ENCODE measurements around the gene CRISPLD2.

The CRISPLD2 gene

DNA sequence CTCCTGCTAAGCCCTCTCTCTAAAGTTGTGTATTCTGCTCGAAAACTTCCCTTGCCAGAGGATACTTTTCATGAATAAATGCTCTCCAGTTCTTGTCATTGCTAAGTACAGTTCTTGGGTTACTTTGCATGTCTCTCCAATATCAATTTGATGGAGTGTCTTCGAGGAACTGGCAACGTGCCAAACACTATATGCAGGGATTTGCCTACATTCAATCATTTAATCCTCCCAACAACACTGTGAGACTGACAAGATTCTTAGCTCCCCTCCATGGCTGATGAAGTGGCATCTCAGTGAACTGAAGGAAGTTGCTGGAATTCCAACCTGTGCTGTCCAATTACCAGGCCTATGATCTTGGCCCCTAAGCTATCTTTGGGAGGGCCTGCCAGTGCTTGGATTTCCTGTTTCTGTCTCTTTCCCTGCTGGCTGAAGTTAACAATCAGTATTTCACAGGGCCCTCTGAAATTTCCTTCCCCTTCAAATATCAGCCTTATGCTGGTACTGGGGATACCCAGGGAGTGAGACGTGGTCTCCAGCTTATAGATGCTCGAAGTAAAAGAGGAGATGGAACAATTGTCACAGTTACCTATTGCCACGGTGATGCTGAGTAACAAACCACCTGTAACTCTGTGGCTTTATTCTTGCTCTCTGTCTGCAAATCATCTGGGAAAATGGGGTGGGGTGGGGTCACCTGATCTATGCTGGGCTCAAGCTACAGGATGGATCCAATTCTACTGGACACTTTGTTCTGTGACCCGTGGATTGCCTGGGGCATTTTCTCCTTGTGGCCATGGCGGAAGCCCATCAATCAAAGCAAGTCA, 19.4 kb upstream of the CRISPLD2 start:
- no peak for DNase-seq (ENCODE audit: low spot score)

DNA sequence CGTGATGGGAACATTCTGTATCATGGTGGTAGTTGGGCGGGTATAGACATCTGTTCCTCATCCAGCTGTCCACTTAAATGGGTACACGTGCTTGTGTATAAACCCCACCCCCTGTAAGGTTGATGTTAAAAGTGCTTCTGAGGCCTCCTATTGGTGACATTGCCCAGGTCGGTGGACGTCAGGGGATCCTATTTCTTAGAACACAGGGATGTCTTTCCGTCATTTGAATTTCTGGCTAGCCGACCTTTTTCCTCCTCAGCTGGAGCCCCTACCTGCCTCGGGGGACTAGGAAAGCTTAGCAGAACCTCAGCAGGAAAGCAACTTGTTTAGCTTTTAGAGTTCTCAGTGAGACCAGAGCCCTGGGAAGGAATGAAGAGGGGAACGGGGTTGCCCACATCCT, 16.6 kb upstream of the CRISPLD2 start:
- DNase-seq (ENCODE audit: low spot score) = no peak

DNA sequence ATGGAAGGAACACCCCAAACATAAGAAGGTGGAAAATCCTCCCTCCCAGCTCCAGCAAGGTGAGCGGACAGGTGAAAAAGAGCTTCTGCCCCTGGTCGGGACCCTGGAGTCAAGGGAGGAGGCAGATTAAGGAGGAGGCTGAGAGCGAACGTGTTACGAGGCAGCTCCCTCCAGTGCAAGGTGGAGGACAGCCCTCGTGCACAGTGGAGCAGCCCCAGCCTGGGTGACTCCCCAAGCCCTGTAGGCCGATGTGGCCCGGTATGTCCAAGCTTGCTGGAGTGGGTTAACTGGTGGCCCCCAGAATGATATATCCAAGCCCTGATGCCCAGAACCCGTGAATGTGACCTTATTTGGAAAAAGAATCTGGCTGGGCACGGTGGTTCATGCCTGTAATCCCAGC, 15.5 kb upstream of the CRISPLD2 start:
- DNase-seq (ENCODE audit: low spot score) = no peak

DNA sequence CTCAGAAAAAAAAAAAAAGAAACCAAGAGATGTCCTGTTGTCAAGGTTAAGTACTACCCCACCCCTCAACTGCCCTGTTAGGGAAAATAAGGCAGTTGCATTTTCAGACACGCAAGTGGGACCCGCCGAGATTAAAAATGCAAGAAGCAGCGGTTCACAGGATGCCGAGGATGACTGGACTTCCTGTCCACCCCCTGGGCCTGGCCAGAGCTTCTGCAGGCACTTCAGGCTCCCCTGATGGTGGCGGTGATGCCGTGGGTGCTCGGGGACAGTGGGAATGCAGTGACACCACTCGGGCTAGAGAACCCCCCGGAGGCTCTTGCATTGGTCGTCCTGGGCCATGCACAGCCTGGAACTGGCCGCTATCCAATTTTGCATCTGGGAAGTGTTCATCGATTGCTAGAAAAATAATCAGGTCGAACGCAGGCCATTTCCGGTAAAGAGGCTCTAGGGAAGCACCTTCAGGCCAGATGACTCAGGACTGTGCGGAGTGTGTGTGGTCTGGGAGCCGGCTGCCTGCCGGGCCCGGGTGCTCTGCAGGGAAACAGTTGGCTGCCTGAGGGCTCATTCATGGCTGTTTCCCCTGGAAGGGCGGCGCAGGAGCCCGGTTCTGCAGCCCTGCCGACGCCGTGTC, 13.4 kb upstream of the CRISPLD2 start:
- peak; percentile 89 for DNase-seq (ENCODE audit: low spot score)

DNA sequence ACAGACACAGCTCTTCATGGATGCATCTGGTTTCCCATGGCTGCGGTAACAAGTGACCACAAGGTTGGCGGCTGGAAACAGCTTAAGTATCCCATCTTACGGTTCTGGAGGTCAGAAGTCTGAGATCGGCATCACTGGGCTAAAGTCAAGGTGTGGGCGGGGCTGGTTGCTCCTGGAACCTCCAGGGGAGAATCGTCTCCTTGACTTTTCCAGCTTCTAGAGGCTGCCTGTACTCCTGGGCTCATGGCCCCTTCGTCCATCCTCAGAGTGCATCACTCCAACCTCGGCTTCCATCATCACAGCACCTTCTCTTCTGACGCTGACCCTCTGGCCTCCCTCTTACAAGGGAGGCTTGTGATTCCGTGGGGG, 12.9 kb upstream of the CRISPLD2 start:
- DNase-seq (ENCODE audit: low spot score) = no peak

DNA sequence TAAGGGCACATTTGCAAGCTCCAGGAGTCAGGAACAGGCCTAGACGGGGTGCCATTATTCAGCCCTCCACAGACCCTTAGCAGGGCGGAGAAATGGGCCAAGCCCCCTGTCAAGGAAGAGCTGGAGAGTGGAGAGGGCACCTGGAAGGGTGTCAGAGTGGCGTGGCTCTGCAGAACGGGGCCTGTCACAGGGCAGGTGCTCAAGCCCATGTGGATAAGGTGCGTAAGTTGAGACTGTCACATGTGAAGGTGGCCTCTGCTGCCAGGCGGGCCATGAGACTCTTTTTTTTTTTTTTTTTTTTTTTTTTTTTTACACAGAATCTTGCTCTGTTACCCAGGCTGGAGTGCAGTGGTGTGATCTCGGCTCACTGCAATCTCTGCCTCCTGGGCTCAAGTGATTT, 12.0 kb upstream of the CRISPLD2 start:
- DNase-seq (ENCODE audit: low spot score) = no peak

DNA sequence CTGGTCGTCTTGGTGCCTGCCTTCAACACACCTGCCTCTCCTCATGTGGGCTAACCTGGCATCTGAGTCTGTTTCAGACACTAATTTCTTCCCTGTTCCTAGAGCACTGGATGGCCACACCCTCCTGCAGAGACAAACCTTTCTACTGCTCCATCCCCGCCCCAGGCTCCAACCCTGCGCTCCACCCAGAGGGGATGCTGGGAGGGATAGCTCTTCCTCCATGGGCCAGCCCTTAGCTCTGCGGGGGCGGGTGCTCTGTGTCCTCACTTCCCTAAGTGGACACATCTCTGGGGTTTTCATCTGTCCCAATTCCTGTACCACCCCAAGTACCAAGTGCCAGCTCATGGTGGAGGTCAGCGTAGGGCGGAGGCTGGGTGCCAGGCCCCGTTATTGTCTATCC, 11.0 kb upstream of the CRISPLD2 start:
- no peak for DNase-seq (ENCODE audit: low spot score)

DNA sequence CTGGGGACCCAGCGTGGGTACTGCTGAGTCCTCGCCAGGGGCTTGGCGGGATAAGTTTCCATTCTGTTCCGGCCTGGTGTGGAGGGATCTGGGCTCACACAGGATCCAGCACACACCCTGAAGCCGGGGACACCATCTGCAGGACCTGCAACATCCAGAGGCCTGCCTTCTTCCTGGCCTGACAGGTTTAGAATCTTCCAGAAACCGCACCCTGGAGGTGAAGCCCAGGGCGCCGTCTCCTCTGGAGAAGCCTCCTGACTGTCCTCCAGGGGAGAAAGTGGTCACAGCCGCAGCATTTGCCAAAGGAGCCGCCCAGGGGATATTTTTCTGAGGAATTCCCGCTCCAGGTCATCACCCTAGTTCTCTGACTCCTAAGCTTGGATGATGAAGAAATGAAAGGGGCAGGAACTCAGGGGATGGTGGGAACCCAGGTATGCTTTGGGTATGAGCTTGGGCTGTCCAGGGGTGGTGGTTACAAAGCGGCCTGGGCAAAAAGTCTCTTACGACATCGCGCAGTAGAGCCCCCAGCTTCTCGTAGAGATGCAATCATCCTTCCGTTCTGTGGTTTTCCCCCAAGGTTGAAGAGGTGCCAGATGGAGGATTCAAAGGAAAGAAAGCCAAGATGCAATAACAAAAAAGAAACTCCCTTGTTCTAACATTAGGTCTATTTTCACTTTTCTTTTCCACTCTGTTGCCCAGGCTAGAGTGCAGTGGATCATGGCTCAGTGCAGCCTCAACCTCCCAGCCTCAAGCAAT, 9.1 kb upstream of the CRISPLD2 start:
- DNase-seq (ENCODE audit: low spot score) = peak; percentile 34

DNA sequence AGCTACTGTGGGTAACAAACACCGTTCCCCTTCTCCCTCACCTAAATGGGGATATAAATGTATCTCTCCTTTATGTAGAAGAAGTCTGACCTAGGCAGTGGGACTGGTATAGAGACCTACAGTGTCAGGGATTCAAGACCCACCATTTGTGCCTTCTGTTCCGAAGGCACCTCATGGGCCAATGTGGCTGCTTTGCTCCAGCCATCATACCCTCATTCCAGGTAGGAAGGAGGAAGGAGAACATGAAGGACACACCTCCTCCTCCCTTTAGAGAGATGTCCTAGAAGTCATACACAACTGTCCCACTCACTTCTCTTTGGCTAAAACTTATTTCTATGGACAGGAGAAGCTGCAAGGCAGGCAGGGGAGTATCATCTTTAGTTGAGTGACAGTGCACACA, 8.3 kb upstream of the CRISPLD2 start:
- DNase-seq (ENCODE audit: low spot score) = no peak

DNA sequence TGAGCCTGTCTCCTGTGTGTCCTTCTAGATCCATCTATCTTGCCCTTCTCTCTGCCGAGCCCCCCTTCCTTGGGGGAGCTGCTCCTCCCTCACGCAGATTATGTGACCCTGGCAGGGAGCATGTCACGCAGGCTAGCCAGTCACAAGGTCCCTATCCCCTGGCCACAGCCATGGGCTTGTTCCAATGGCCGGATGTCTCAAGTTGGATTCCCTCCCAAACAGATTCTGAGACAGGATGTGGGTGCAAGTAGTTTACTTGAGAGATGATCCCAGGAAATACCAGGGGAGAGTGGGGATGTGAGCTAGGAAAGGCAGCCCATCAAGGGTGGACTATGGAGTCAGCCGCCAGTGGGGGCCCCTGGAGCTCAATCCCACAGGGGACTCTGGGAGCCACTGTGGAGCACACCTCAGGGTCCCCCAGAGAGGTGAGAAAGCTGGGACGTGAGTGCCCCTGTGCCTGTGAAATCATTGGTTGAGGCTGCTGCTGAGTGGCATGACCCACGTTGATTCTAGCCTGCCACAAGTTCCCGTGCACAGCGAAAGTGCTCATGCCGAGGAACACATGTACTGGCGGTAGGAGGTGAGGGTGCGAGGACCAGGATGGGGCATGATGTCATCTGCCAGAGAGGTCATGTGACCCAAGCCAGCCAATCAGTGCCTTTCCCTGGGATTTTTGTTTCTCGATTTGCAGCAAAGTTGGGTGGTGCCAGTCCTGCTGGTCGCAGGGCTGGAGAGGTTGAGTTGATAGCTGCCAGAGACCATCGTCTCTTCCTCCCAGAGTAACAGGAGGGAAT, 6.4 kb upstream of the CRISPLD2 start:
- DNase-seq (ENCODE audit: low spot score) = no peak

DNA sequence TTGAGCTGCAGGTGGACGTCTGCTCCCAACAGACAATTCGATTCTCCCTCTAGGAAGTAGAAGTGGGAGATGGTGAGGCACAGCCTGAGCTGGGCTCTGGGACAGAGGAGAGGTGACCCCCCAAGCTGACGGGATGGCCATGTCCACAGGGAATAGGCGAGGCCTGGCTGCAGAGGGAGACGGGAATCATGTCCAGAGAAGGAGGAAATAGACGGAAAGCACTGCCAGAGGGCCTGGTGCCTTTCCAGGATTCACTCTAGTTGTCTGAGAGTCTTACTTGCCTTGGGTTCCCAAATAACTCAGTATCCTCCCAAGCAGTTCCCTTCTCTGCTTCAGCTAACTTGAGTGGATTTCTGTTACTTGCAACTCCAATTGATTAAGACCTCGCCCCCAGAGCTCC, 4.3 kb upstream of the CRISPLD2 start:
- no peak for DNase-seq (ENCODE audit: low spot score)

DNA sequence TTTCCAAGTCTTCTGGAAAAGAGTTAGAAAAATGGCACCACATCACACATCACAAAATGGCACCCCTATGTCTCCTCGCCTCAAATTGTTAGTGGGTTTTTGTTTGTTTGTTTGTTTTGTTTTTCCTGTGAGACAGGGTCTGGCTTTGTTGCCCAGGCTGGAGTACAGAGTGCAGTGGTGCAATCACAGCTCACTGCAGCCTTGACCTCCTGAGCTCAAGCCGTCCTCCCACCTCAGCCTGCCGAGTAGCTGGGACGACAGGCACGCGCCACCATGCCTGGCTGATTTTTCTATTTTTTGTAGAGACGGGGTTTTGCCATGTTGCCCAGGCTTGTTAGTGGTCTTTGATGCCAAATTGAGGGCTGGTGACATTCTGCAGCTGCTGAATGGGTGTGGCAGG, 3.8 kb upstream of the CRISPLD2 start:
- DNase-seq (ENCODE audit: low spot score) = no peak

DNA sequence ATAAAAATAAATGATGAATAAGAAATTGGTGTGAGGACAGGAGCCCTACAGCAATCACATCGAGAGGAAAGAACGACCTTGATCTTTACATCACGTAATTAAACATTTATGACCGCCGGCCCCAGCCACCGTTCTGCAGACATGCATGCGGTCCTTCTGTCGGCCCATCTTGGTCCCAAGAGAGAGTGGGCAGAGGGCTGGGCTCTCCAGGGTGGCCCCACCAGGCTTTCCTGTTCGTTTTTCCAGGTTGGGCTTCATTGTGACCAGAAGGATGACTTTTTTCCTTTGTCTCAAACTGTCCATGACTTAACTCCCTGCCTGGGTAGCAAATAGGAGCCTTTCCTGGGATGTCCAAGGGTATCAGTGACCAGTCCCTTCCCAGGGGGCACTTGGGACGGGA, 3.3 kb upstream of the CRISPLD2 start:
- DNase-seq (ENCODE audit: low spot score) = no peak

DNA sequence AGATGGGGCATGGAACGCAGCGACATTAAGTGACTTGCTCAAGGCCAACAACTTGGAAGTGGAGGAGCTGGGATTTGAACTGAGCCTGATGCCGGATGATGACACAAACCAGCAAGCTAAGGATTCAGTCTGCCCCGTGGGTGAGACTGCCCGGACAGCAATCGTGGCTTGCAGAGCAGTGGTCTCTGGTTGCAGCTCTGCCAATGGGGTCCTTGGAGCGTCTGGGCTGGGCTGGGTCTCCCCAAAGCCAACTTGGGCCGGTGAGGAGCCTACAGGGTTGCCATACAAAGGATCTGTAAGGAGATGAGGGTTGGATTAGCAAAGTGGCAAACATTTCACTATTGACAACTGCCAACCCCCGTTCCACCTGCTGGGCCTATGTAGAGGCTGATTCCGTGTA, 2.6 kb upstream of the CRISPLD2 start:
- DNase-seq (ENCODE audit: low spot score) = no peak

DNA sequence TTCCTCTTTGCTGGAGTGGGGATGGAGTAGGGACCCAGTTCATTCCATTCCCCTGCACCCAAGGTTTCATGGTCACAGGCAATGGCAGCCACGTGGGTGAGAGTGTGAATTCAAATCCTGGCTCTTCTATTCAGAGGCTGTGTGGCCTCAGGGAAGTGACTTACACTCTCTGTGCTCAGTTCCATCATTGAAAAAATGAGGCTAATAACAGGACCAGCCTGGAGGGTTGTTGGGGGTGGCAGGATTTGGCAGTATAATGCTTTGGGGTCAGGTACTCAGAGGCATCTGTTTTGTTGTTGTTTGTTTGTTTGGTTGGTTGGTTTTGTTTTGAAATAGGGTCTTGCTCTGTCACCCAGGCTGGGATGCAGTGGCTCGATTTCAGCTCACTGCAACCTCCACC, 2.2 kb upstream of the CRISPLD2 start:
- no peak for DNase-seq (ENCODE audit: low spot score)

DNA sequence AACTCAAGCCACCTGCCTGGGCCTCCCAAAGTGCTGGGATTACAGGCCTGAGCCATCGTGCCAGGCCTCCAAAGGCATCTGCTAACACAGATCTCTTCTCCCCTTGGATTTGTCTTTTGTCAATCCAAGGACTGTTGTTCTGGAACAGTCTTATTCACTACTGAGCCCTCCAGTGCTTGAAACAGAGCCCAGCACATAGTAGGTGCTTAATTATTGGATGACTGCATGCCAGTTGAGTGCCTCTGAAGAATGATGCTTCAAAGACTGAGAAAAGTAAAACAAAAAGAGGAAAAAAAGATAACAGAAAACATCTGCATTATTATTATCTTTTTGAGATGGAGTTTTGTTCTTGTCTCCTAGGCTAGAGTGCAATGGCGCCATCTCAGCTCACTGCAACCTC, 1.7 kb upstream of the CRISPLD2 start:
- no peak for DNase-seq (ENCODE audit: low spot score)

DNA sequence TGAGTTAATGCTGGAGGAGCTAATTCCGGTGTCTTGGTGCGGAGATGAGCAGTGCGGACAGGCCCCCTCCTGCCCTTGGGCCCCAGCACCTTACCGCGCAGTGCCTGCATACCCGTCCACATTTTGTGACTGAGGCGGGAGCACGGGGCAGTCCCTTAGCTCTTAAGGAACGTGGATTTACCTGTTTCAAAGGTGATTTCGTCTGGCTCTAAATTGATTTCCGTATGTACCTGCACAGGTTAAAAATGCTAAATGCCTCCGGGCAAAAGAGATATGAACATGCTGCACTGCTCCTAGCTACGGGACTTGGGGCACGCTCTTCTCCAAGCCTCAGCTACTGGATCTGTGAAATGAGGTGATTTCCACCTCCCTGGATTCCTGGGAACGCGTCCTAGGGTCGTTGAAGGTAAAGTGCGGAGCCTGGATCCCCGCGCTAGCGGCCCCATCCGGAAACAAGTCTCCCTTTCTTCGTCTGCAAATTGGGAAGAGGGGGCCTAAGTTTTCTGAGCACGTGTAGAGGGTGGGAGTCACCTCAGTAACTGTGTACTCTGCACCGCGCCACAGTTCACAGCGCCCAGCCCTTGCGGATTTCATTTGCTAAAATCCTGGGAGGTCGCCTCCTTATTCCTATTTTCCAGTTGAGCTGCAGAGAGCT, 669 bp upstream of the CRISPLD2 start:
- DNase-seq (ENCODE audit: low spot score) = no peak

DNA sequence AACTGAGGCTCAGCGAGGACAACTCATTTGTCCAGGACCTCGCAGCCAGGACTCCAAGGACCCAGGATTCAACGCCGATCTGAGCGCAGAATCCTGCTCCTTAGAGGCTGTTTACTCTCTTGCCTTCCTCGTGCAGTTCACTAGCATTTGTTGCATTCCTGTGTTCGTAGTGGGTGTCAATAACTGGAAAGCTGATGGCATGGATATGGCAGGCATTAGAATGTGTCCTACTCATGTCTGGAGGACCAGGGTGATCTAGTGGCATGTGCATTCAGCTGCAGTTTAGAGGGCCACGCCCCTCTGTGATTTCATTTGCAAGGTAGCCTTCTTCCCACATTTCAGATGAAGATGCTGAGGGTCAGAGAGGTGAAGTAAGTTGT, 510 bp downstream of the CRISPLD2 start:
- DNase-seq (ENCODE audit: low spot score) = peak; percentile 54

DNA sequence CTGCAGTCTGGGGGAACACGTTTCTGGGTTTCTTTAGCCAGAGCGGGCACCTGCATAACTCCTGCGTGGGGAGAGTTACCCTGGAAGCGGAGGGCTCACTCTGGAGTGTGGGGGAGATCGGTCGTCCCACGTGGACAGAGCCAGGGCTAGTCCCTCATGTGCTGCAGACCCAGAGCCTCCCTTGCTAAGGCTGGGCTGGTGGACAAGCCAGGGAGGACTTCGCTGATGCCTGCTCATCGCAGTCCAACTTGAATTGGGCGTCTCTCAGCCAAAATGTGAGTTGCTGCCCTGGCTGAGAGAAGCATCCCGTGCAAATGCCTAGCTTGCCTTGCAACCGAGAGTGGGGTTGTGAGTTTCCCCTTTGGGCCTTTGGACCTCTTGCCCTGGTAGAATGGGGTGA, 986 bp downstream of the CRISPLD2 start:
- DNase-seq (ENCODE audit: low spot score) = no peak

DNA sequence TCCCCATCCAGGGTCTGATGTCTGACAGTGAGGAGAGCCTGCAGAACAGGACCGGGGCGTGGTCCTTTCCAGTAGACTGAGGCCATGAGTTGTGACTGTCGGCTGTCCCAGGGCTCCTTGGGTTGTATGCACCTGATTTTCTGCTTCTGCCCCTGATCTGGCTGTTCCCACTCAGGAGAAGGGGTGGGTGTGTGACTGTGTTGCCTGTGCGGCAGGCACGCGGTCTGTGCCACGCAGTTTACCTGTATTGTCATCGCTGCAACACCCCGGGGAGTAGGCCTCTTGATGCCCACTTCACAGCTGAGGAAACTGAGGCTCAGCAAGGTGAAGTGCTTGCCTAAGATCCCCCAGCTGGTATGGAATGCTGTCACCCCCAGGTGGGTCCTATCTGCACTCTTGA, 1.4 kb downstream of the CRISPLD2 start:
- no peak for DNase-seq (ENCODE audit: low spot score)

DNA sequence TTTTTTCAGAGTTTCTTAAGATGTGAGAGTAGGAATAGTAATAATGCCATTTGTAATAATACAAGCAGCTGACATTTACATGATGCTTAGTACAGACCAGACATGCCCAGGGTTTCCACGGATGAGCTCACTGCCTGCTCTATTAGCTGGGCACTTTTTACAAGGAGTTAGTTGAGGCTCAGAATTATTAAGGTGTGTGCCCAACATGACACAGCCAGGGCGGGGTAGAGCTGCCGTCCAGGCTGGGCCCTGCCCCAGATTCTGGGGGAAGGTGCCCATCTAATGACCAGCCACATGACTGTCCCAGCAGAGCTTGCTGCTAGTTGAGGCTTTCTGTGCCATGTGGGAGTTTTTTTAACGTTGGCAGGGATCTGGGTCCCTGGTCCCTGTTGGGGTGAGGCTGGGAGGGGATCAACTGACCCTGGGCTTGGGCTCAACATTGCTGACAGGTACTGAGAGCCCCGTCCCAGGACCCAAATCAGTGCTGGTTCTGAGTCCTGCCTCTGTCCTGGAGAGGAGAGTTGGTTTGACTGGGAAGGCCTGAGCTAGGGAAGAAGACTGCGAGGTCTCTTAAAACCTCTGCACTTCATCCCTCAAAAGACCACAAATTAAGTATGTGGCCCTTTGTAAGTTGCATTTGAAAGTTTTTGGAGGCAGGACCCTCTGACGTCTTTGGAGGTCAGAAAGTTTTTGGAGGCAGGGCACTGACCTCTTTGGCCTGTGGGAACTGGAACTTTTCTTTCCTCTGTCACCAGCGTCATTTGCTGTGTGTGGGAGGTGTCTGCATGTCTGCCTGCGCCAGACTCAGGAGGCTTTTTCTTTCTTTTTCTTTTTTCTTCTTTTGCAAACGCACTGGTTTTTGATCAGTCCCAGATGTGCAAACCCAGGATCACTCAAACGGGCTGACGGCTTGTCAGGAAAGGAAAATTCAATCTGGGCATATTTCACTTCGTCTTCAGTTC, 2.2 kb downstream of the CRISPLD2 start:
- DNase-seq (ENCODE audit: low spot score) = peak; percentile 44
